Keratinocyte (primary cell): ENCODE data around the gene VASN.

ENCODE experiments used
- CTCF ChIP-seq, 3 experiments: IDR thresholded peaks in 1 of 3; conservative IDR thresholded peaks in 1 of 3; optimal IDR thresholded peaks in 1 of 3; 2 replicates in 2 of 3; 3 replicates in 1 of 3; pipeline versions ENCODE3 to v1.5.1; 2011; ENCODE audit warnings: low read length in 3 of 3, mild to moderate bottlenecking in 3 of 3, moderate library complexity in 2 of 3, control low read depth in 1 of 3, inconsistent platforms in 1 of 3; ENCODE audit not compliant: insufficient read depth in 2 of 3; ENCODE audit errors: extremely low read depth in 1 of 3
- EZH2 ChIP-seq: IDR thresholded peaks from one replicate; pipeline ENCODE4 v1.6.1; 2012; ENCODE audit warnings: inconsistent platforms, mild to moderate bottlenecking, low read length, moderate library complexity

- TF ChIP-seq CTCF (optimal IDR thresholded peaks at IDR 0.05 in 1 of 3, IDR thresholded peaks at IDR 0.05 in 1 of 3, conservative IDR thresholded peaks at IDR 0.05 in 1 of 3; ENCODE audit: extremely low read depth in 1 of 3, insufficient read depth in 2 of 3, low read length in 3 of 3) (no peak), EZH2 (no peak)
Observed at GRCh38 chr16:4365615-4366014, 6.0 kb upstream of the VASN start.
